ENCODE data around the gene HCFC1R1.

Gene HCFC1R1

GRCh38 chr16:2988590-2989099 is 35.1 kb downstream of the HCFC1R1 start:
- no peak for TF ChIP-seq CTCF (conservative IDR thresholded peaks at IDR 0.05; ENCODE audit: low read depth, low read length)
- no peak overlapping the region for H3K4me3 ChIP-seq (ENCODE audit: low read depth, low read length)
- no peak for DNase-seq (ENCODE audit: low read depth)

- no peak for TF ChIP-seq CTCF (conservative IDR thresholded peaks at IDR 0.05; ENCODE audit: low read depth, low read length)
- DNase-seq (ENCODE audit: low read depth): no peak
- H3K4me3 ChIP-seq (ENCODE audit: low read depth, low read length): no peak overlapping the region
Observed at GRCh38 chr16:2987833-2988232, 35.9 kb downstream of the HCFC1R1 start.

GRCh38 chr16:2987286-2987685 is 36.5 kb downstream of the HCFC1R1 start:
- DNase-seq (ENCODE audit: low read depth): no peak
- no peak overlapping the region for H3K4me3 ChIP-seq (ENCODE audit: low read depth, low read length)
- TF ChIP-seq CTCF (conservative IDR thresholded peaks at IDR 0.05; ENCODE audit: low read depth, low read length): no peak

- TF ChIP-seq CTCF (conservative IDR thresholded peaks at IDR 0.05; ENCODE audit: low read depth, low read length): no peak
- no peak overlapping the region for H3K4me3 ChIP-seq (ENCODE audit: low read depth, low read length)
Observed at GRCh38 chr16:2986623-2987188, 37.0 kb downstream of the HCFC1R1 start.

GRCh38 chr16:2985893-2986355 is 37.8 kb downstream of the HCFC1R1 start:
- H3K4me3 ChIP-seq (ENCODE audit: low read depth, low read length): no peak overlapping the region
- DNase-seq (ENCODE audit: low read depth): no peak
- no peak for TF ChIP-seq CTCF (conservative IDR thresholded peaks at IDR 0.05; ENCODE audit: low read depth, low read length)

More at GRCh38 chr16:2986623-2987188, 37.0 kb downstream of the HCFC1R1 start:
- no peak for DNase-seq (ENCODE audit: low read depth)

- no peak for DNase-seq (ENCODE audit: low read depth)
- H3K4me3 ChIP-seq (ENCODE audit: low read depth, low read length): no peak overlapping the region
- no peak for TF ChIP-seq CTCF (conservative IDR thresholded peaks at IDR 0.05; ENCODE audit: low read depth, low read length)
Observed at GRCh38 chr16:2985462-2985861, 38.3 kb downstream of the HCFC1R1 start.

GRCh38 chr16:2983706-2984136 is 40.0 kb downstream of the HCFC1R1 start:
- TF ChIP-seq CTCF (conservative IDR thresholded peaks at IDR 0.05; ENCODE audit: low read depth, low read length): peak; percentile 52
- H3K4me3 ChIP-seq (ENCODE audit: low read depth, low read length): peak overlapping the region; percentile 44
- peak; percentile 69 for DNase-seq (ENCODE audit: low read depth)

Measured in choroid plexus epithelial cell (primary cell).